ENCODE data around the gene SEMA4C.

SEMA4C gene

DNA sequence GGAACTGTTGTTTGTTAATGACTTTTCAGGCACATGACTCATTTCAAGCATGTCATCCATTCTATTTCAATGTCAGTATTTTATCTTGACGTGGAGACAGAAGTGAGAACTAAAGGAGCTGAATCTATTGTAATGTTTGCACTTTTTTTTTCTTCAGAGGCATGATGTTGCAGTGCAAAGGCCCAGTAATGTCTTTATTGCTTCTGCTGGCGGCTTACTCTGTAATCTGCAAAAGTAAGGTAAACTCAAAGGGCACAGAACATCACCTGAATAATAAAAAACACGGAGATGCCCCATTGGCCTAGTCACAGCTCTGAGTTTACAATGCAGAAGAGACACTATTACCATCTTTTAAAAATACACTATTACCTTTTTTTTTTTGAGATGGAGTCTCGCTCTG is 56.2 kb downstream of the SEMA4C start:
- Histone ChIP-seq H3K4me3 (ENCODE audit: low read depth, low read length) (no peak overlapping the region), H3K27me3 (ENCODE audit: insufficient read depth, low read depth, severe bottlenecking) (no peaks in the 10 kb centered on the region), H3K27ac (no peak overlapping the region), H3K36me3 (peaks cover 39% of the 10 kb centered on the region), H3K9me3 (ENCODE audit: severe bottlenecking) (no peaks in the 10 kb centered on the region)
- TF ChIP-seq, protein P1, sequence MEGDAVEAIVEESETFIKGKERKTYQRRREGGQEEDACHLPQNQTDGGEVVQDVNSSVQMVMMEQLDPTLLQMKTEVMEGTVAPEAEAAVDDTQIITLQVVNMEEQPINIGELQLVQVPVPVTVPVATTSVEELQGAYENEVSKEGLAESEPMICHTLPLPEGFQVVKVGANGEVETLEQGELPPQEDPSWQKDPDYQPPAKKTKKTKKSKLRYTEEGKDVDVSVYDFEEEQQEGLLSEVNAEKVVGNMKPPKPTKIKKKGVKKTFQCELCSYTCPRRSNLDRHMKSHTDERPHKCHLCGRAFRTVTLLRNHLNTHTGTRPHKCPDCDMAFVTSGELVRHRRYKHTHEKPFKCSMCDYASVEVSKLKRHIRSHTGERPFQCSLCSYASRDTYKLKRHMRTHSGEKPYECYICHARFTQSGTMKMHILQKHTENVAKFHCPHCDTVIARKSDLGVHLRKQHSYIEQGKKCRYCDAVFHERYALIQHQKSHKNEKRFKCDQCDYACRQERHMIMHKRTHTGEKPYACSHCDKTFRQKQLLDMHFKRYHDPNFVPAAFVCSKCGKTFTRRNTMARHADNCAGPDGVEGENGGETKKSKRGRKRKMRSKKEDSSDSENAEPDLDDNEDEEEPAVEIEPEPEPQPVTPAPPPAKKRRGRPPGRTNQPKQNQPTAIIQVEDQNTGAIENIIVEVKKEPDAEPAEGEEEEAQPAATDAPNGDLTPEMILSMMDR (IDR thresholded peaks at IDR 0.05; ENCODE audit: low read depth, low read length): no peak
- DNase-seq: no peak

GRCh38 chr2:96811917-96812316 is 58.0 kb downstream of the SEMA4C start:
- Histone ChIP-seq H3K27me3 (ENCODE audit: insufficient read depth, low read depth, severe bottlenecking) (no peaks in the 10 kb centered on the region), H3K4me3 (ENCODE audit: low read depth, low read length) (no peak overlapping the region), H3K36me3 (peaks cover 31% of the 10 kb centered on the region), H3K27ac (no peak overlapping the region), H3K9me3 (ENCODE audit: severe bottlenecking) (no peaks in the 10 kb centered on the region)
- TF ChIP-seq, protein P1 (IDR thresholded peaks at IDR 0.05; ENCODE audit: low read depth, low read length): no peak
- no peak for DNase-seq

- peaks cover 31% of the 10 kb centered on the region for H3K36me3 ChIP-seq
- no peaks in the 10 kb centered on the region for H3K9me3 ChIP-seq (ENCODE audit: severe bottlenecking)
- no peak for DNase-seq
- TF ChIP-seq, protein P1 (IDR thresholded peaks at IDR 0.05; ENCODE audit: low read depth, low read length): no peak
- H3K4me3 ChIP-seq (ENCODE audit: low read depth, low read length): no peak overlapping the region
- no peaks in the 10 kb centered on the region for H3K27me3 ChIP-seq (ENCODE audit: insufficient read depth, low read depth, severe bottlenecking)
- H3K27ac ChIP-seq: no peak overlapping the region
These were observed 59.1 kb downstream of the SEMA4C start for GRCh38 chr2:96810783-96811192.

GRCh38 chr2:96809951-96810782 is 59.7 kb downstream of the SEMA4C start:
- peaks cover 31% of the 10 kb centered on the region for H3K36me3 ChIP-seq
- TF ChIP-seq, protein P1 (IDR thresholded peaks at IDR 0.05; ENCODE audit: low read depth, low read length): no peak
- H3K27ac ChIP-seq: peak overlapping the region; percentile 57
- H3K4me3 ChIP-seq (ENCODE audit: low read depth, low read length): no peak overlapping the region
- H3K27me3 ChIP-seq (ENCODE audit: insufficient read depth, low read depth, severe bottlenecking): no peaks in the 10 kb centered on the region
- no peaks in the 10 kb centered on the region for H3K9me3 ChIP-seq (ENCODE audit: severe bottlenecking)
- peak; percentile 48 for DNase-seq

Measured in WERI-Rb-1 (cell line).